HG02852 (cell line): ENCODE data around the gene CSTF2.
A peak's percentile ranks its signal among the peaks of the same experiment; 100 is the strongest.
"Not testable (repeated sequence)": the region's sequence is repeated elsewhere in the genome, so short reads cannot be mapped to it uniquely, and the experiment has no call there.

Source experiments
- ATAC-seq: cut with Tn5 transposase; IDR thresholded peaks from one replicate; pipeline ENCODE4 v1.9.1; 2021; ENCODE audit warnings: mild to moderate bottlenecking, moderate library complexity; ENCODE audit not compliant: unreplicated experiment

CSTF2 gene

GRCh38 chrX:100819837-100820666 lies at the start of gene CSTF2:
TSS of gene CSTF2 (plus strand) at chrX:100820391. CDS start at chrX:100820417, 26 bp downstream.
- peak; percentile 99 for ATAC-seq

- not testable (repeated sequence) for ATAC-seq
Observed at GRCh38 chrX:100796371-100796770, 23.8 kb upstream of the CSTF2 start.

- ATAC-seq, result no peak
Observed at GRCh38 chrX:100797359-100797758, 22.8 kb upstream of the CSTF2 start.

GRCh38 chrX:100798484-100799214 lies 21.5 kb upstream of the CSTF2 start:
- no peak for ATAC-seq

GRCh38 chrX:100802843-100803242 lies 17.3 kb upstream of the CSTF2 start:
- no peak for ATAC-seq

GRCh38 chrX:100804780-100805179 lies 15.4 kb upstream of the CSTF2 start:
- ATAC-seq, result no peak

GRCh38 chrX:100808265-100808664 lies 11.9 kb upstream of the CSTF2 start:
- not testable (repeated sequence) for ATAC-seq

- no peak for ATAC-seq
Observed at GRCh38 chrX:100812216-100813158, 7.7 kb upstream of the CSTF2 start.

- no peak for ATAC-seq
Observed at GRCh38 chrX:100817340-100817739, 2.9 kb upstream of the CSTF2 start.

- no peak for ATAC-seq
Observed at GRCh38 chrX:100819534-100819836, 706 bp upstream of the CSTF2 start.

- peak; percentile 66 for ATAC-seq
Observed at GRCh38 chrX:100829730-100830129, 9.5 kb downstream of the CSTF2 start.

GRCh38 chrX:100830143-100830542 lies 10.0 kb downstream of the CSTF2 start:
- peak; percentile 44 for ATAC-seq

GRCh38 chrX:100830547-100830946 lies 10.4 kb downstream of the CSTF2 start:
- peak; percentile 46 for ATAC-seq

- no peak for ATAC-seq
Observed at GRCh38 chrX:100831219-100831946, 11.2 kb downstream of the CSTF2 start.

- no peak for ATAC-seq
Observed at GRCh38 chrX:100850317-100850716, 30.1 kb downstream of the CSTF2 start.

- ATAC-seq, result no peak
Observed at GRCh38 chrX:100852810-100853209, 32.6 kb downstream of the CSTF2 start.

GRCh38 chrX:100863326-100863864 lies 43.2 kb downstream of the CSTF2 start:
- ATAC-seq, result no peak

- no peak for ATAC-seq
Observed at GRCh38 chrX:100864657-100865391, 44.6 kb downstream of the CSTF2 start.

GRCh38 chrX:100868273-100868672 lies 48.1 kb downstream of the CSTF2 start:
- ATAC-seq, result no peak

GRCh38 chrX:100870527-100870926 lies 50.3 kb downstream of the CSTF2 start:
- no peak for ATAC-seq
